PC-9 (cell line): Measurements from ENCODE around the gene GPRIN2.

Experiments
- CTCF ChIP-seq: fragments of 200-600 bp; sonication (generic); conservative IDR thresholded peaks from 2 replicates; pipeline ENCODE4 v1.6.1; 2017; ENCODE audit warnings: mixed run types, antibody characterized with exemption, mild to moderate bottlenecking, moderate library complexity
- EZH2 ChIP-seq: fragments of 200-600 bp; sonication (generic); IDR thresholded peaks from 2 replicates; pipeline ENCODE4 v1.8.0; 2017; ENCODE audit warnings: antibody characterized with exemption, low read depth

- TF ChIP-seq EZH2: no peak
- no peak for TF ChIP-seq CTCF
Measured at GRCh38 chr10:46530249-46531186, 25.9 kb downstream of the GPRIN2 start.
